C4-2B (cell line): Measurements from ENCODE around the gene XYLT1.

Source experiments
- H3K27ac ChIP-seq: fragments of 450-650 bp; 2 replicates; pipeline ENCODE4 v1.5.1; 2017
- ZFX ChIP-seq: fragments of 450-650 bp; IDR thresholded peaks from 2 replicates; pipeline ENCODE4 v1.6.1; 2017
- TF ChIP-seq, protein P1 (sequence below): fragments of 450-650 bp; conservative IDR thresholded peaks from 2 replicates; pipeline ENCODE4 v1.5.1; 2017; ENCODE audit warnings: mild to moderate bottlenecking

XYLT1 gene

DNA sequence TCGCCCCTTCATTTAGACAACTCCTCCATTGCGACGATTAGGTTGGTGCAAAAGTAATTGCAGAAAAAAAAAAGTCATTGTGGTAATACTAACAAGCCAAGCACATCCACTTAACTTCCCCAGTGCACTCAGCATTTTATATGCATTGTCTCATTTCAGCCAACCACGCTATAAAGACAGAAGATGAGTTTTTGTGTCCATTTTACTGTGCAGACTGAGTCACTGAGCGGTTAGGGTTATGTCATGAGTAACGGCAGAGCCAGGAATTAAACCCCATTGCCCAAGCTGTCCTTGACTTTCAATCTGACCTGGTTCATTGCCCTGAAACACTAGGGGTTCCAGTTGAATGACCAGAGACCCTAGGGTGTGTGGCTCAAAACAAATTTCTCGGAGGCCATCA is 218.7 kb downstream of the XYLT1 start:
- no peak for TF ChIP-seq ZFX
- TF ChIP-seq, protein P1, sequence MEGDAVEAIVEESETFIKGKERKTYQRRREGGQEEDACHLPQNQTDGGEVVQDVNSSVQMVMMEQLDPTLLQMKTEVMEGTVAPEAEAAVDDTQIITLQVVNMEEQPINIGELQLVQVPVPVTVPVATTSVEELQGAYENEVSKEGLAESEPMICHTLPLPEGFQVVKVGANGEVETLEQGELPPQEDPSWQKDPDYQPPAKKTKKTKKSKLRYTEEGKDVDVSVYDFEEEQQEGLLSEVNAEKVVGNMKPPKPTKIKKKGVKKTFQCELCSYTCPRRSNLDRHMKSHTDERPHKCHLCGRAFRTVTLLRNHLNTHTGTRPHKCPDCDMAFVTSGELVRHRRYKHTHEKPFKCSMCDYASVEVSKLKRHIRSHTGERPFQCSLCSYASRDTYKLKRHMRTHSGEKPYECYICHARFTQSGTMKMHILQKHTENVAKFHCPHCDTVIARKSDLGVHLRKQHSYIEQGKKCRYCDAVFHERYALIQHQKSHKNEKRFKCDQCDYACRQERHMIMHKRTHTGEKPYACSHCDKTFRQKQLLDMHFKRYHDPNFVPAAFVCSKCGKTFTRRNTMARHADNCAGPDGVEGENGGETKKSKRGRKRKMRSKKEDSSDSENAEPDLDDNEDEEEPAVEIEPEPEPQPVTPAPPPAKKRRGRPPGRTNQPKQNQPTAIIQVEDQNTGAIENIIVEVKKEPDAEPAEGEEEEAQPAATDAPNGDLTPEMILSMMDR, result no peak
- no peak overlapping the region for H3K27ac ChIP-seq

DNA sequence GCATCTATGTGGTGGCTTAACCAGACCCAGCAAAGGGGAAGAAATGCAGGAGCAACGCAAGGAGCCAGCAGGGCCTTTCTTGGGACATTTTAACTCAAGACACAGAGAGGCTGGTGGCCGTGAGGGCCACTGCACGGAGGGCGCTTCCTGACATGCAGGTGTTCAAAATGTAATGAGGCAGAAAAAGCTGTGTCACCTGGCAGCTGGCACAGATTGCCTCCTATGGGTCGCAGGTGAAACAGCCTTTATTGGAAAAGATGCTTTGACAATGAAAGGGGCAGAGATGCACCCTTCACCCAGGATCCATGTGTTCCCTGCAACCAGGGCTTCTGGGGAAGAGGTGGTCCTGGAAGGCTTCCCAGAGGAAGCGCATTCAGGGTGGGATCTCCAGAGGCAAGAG is 219.3 kb downstream of the XYLT1 start:
- no peak overlapping the region for H3K27ac ChIP-seq

DNA sequence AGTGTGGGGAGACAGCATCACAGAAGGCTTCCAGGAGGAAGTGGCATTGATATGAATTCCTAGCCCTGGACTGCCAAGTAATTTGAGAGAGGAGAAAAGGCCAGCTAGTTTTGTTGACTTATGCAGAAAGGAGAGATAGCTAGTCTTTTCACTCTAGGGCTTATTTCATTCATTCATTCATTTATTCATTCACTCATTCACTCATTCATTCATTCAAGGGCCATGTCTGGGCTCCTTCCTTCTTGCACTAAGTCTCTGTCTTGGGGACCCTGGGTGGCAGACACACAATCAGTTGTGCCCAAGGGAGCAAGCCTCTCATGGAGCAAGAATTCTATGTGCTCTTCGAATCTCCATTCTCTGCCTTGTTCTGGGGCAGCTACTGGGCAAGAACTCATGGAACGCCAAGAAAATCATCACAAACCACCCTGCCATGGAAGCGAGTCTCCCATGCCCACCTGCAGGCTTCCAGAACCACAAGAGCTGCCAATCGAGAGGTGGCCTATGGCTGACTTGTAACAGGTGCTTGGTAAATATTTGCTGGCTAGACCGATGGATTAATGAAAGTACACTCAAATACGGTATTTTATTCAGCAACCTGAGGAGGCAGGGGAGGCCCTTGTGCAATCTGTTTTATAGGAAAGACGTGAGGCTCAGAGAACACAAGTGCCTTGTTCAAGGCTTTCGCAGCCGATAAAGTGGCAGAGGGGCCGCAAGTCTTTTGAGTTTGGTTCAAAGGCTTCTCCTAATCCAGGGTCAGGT is 223.6 kb downstream of the XYLT1 start:
- H3K27ac ChIP-seq, result no peak overlapping the region
- no peak for TF ChIP-seq ZFX

More for the DNA sequence above, 219.3 kb downstream of the XYLT1 start:
- TF ChIP-seq ZFX, result no peak
- TF ChIP-seq, protein P1, result no peak

DNA sequence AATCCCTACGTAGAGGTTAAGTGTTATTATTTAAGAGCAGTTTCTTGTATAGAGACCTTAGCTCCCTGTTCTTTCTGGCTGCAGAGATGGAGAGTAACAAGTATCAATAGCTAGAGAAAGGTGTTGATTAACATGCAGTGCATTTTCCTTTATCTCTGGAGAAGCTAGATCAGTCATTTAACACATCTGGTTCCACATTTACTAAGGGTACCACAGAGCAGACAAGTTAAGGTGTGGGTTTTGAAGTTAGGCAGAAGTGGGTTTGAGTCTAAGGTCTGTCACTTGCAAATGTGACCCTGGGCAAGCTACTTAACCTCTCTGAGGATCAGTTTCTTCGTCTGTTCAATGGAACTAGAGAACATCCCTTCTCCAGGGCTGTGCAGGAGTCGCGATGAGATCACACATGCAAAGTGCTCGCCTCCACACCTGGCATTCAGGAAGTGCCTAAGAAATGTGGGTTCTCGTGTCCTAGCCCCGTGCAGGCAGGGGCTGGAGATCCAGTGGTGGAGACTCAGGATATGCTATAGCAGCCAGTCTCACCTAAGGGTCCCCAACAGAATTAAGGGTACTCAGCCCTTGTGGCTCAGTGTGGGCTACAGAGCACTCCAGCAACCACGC is 224.4 kb downstream of the XYLT1 start:
- TF ChIP-seq, protein P1, result no peak
- TF ChIP-seq ZFX, result no peak
- H3K27ac ChIP-seq, result no peak overlapping the region

DNA sequence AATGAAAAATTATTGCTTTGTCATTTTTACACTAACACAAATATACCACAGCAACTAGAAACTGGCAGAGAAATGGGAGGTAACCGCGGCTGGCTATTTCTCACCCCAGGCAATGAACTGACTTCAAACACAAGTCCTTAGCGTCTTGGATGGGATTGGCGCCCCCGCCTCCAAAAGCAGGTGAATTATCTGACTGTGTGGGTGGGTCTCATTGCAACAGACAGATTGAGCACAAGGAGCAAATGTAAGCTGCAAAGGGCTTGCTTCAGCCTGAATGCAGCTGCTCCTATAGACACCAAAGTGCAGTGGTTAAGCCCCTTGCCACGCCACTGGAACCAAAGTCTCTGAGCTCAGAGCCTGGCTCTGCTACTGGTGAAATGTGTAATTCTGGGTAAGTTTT is 225.0 kb downstream of the XYLT1 start:
- TF ChIP-seq, protein P1, result no peak
- TF ChIP-seq ZFX, result no peak
- no peak overlapping the region for H3K27ac ChIP-seq

DNA sequence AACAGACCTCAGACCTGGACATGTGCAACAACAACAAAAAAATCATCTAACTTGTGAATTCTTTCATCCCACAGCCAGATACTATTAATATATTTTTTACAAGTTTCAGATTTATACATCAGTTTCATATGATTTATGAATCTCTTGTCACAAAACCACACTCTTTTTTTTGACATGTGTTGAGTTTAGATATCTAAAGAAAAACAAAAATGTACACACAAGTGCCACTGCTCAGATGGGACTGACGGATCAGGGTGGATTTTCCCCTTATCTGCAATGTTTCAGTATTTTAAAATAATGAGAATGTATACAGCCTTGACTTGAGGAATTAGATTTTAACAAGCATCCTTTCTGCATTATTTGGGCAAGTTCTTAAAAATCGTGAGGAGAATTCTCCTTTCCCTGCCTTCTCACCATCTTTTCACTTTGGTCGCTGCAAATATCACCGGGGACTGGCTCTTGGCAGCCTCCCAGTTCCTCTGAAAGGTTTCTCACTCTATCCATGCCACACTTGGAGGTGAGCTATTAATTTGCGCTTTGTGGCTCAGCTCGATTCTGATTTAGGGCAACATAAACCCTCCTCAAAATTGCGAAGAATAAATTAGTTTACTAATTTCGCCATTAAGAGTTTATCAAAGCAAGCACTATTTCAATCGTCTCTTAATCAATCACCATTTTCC is 225.7 kb downstream of the XYLT1 start:
- TF ChIP-seq, protein P1, result no peak
- no peak for TF ChIP-seq ZFX
- no peak overlapping the region for H3K27ac ChIP-seq

DNA sequence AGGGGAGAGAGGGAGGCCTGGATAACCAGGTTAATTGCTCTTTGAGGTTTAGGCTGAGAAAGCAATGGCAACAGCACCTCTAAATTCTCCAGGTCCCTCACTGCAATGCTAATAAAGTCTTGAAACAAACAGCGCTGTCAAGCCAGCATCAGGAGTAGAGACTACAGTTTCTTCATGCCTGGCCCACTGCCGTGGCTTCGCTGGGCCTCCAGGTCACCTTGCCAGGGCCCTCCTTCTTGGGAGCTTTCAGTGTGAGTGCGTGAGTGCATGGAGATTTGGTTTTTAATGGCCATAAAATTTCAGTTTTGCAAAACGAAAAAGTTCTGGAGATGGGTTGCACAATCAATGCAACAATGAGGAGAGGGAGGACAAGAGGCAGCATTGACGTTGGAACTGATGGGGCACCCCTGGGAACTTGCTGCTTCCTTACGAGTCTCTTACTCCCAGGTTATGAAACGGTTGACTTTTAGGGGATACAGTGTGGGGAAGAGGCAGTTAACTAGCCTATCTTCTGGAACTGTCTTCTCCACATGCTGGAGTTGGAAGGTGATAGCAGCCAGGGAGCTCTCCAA is 229.4 kb downstream of the XYLT1 start:
- H3K27ac ChIP-seq, result no peak overlapping the region
- TF ChIP-seq, protein P1, result no peak
- TF ChIP-seq ZFX, result no peak
